ENCODE data around the gene ETFBKMT. TPM values are rescaled to one million over a fixed set of nuclear protein-coding genes. Genes with fewer than 3 reads are reported as not detected.
"Not testable (repeated sequence)": the region's sequence is repeated elsewhere in the genome, so short reads cannot be mapped to it uniquely, and the experiment has no call there.

The ETFBKMT gene
- total RNA-seq, 6 experiments from 2014 or later = 1.5 to 6.9 (median 4.1) TPM

GRCh38 chr12:31682136-31682962 lies 22.9 kb downstream of the ETFBKMT start:
- TF ChIP-seq CTCF (IDR thresholded peaks at IDR 0.05) = peak; percentile 71 to 91 (median 76)
- TF ChIP-seq POLR2A (IDR thresholded peaks at IDR 0.05) = no peak
- intact Hi-C loops (cut with DNase I) = no loop called here
- no peaks in the 10 kb centered on the region for H3K27me3 ChIP-seq
- WGBS (ENCODE audit: insufficient coverage, low coverage, low lambda C conversion rate, missing lambda C conversion rate) = 35% methylated on average over 10 of the region's 10 CpGs
- H3K36me3 ChIP-seq = no peaks in the 10 kb centered on the region
- H3K27ac ChIP-seq = peak overlapping the region in 1 of 3 donors; percentile 63
- H3K9me3 ChIP-seq = peaks cover 0 to 9% (median 3%) of the 10 kb centered on the region in 4 donors
- ATAC-seq = peak; percentile 99 to 100 (median 99)
- no peaks in the 10 kb centered on the region for H3K4me1 ChIP-seq
- H3K4me3 ChIP-seq = no peak overlapping the region
- peak; percentile 58 to 66 (median 59) for DNase-seq

DNA sequence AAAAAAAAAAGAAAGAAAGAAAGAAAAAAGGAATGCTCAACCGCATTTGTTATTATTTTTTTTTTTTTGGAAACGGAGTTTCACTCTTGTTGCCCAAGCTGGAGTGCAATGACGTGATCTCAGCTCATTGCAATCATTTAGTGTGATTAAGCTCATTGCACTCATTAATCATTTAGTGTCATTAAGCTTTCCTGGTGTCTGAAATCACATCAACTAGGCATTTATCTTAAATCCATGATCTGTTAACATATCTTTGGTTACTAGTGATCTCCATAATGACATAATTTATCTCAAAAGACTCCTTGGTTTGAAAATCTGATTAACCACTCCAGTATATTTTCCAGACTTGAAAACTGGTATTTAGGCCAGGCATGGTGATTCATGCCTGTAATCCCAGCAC lies 26.3 kb downstream of the ETFBKMT start:
- WGBS (ENCODE audit: insufficient coverage, low coverage, low lambda C conversion rate, missing lambda C conversion rate) = 100% methylated on average over 3 of the region's 3 CpGs
- no peak for TF ChIP-seq POLR2A (IDR thresholded peaks at IDR 0.05)
- TF ChIP-seq CTCF (IDR thresholded peaks at IDR 0.05) = no peak
- intact Hi-C loops (cut with DNase I) = no loop called here

GRCh38 chr12:31687101-31687527 lies 27.6 kb downstream of the ETFBKMT start:
- intact Hi-C loops (cut with DNase I) = no loop called here
- 64% methylated on average over 1 of the region's 3 CpGs for WGBS (ENCODE audit: insufficient coverage, low coverage, low lambda C conversion rate, missing lambda C conversion rate)
- Histone ChIP-seq H3K9me3 (peaks cover 0 to 9% (median 3%) of the 10 kb centered on the region in 4 donors), H3K27ac (no peak overlapping the region), H3K4me3 (no peak overlapping the region), H3K27me3 (no peaks in the 10 kb centered on the region), H3K36me3 (no peaks in the 10 kb centered on the region), H3K4me1 (no peaks in the 10 kb centered on the region)
- TF ChIP-seq POLR2A (IDR thresholded peaks at IDR 0.05) (no peak), CTCF (IDR thresholded peaks at IDR 0.05) (no peak)
- DNase-seq = no peak
- peak in 3 of 4 donors; percentile 30 to 63 (median 37) for ATAC-seq

More for the DNA sequence above, 26.3 kb downstream of the ETFBKMT start:
- Histone ChIP-seq H3K9me3 (peaks cover 0 to 9% (median 3%) of the 10 kb centered on the region in 4 donors), H3K27me3 (no peaks in the 10 kb centered on the region), H3K4me3 (no peak overlapping the region), H3K36me3 (no peaks in the 10 kb centered on the region), H3K4me1 (no peaks in the 10 kb centered on the region), H3K27ac (no peak overlapping the region)
- ATAC-seq (no peak), DNase-seq (no peak)

GRCh38 chr12:31689921-31690320 lies 30.4 kb downstream of the ETFBKMT start:
- H3K27ac ChIP-seq; DNase-seq; H3K4me1 ChIP-seq; H3K9me3 ChIP-seq; intact Hi-C loops (cut with DNase I); ATAC-seq; H3K4me3 ChIP-seq; H3K27me3 ChIP-seq; H3K36me3 ChIP-seq: not testable (repeated sequence)
- 89% methylated on average over 3 of the region's 3 CpGs for WGBS (ENCODE audit: insufficient coverage, low coverage, low lambda C conversion rate, missing lambda C conversion rate)

DNA sequence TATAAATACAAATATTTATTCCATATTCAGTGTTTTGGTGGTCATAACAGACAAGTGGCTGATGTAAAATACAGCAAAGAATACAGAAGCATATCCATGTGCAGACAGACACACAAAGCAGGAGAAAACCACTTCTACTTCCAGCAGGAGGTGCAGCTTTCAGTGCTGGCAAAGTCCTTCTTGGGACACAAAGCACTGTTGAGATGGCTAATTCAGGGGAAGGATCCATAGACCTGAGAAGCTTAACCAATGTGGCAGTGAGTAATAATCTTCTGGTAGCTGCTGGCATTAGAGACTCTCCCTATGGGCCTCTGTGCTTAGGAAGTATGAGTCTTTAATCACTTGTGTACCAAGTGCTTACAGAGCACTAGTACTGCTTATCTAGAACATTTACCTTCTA lies 42.6 kb downstream of the ETFBKMT start:
- Histone ChIP-seq H3K4me1 (no peaks in the 10 kb centered on the region), H3K36me3 (no peaks in the 10 kb centered on the region), H3K9me3 (no peaks in the 10 kb centered on the region), H3K27me3 (no peaks in the 10 kb centered on the region), H3K4me3 (no peak overlapping the region), H3K27ac (no peak overlapping the region)
- TF ChIP-seq CTCF (IDR thresholded peaks at IDR 0.05) (peak in 3 of 4 donors; percentile 24 to 31 (median 24)), POLR2A (IDR thresholded peaks at IDR 0.05) (no peak)
- ATAC-seq (peak; percentile 46 to 65 (median 54)), DNase-seq (no peak)
- intact Hi-C loops (cut with DNase I) = no loop called here

Data from right lobe of liver (tissue), 6 donors.